ENCODE measurements around the gene PSMA2.
"Not testable (repeated sequence)": the region's sequence is repeated elsewhere in the genome, so short reads cannot be mapped to it uniquely, and the experiment has no call there.

Gene PSMA2

DNA sequence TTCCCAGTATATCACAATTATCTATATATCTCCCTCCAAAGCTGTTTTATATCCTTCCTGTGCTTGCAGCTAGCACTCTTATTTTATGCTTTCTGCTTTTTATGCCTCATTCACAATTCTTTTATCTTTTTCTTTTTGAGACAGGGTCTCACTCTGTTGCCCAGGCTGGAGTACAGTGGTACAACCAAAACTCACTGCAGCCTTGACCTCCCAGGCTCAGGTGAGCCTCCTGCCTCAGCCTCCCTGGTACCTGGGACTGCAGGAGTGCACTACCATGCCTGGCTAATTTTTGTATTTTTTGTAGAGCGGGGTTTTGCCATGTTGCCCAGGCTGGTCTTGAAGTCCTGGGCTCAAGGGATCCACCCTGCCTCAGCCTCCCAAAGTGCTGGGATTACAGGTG is 25.8 kb downstream of the PSMA2 start:
- no peak for DNase-seq (ENCODE audit: low spot score)

DNA sequence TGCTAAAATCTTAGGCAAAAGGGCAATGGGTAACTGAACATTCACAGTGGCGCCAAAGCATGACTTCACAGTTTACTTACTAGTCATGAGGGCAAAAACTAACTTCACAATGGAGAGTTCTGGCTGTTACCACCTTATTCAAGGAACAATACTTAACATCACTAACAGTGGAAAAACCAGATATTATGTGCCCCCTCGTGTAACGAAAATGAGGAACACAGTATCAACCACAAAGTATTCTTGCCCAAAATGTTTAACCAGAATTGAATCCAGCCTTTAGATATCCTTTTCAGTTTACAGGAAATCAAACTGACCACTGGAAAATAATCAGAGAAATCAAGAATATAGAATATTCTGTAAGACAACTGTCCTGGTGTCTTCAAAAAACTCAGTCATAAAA is 29.6 kb downstream of the PSMA2 start:
- DNase-seq (ENCODE audit: low spot score): no peak

DNA sequence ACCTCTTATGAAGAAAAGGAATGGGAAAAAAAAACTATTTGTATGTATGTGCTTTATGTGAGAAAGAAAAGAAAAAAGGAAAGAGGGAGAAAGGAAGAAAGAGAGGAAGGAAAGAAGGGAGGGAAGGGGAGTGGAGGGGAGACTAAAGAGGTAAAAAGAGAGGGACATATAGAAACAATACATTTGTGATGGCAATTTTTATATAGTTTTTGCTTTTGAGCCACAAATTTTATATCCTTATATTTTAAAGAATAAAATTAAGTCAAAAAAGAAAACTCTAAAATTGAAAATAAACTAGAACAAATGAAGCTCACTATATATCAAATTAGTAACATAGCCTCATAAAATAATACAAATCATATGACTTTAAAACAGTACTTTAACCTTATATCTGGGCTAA is 31.1 kb downstream of the PSMA2 start:
- DNase-seq (ENCODE audit: low spot score): no peak

DNA sequence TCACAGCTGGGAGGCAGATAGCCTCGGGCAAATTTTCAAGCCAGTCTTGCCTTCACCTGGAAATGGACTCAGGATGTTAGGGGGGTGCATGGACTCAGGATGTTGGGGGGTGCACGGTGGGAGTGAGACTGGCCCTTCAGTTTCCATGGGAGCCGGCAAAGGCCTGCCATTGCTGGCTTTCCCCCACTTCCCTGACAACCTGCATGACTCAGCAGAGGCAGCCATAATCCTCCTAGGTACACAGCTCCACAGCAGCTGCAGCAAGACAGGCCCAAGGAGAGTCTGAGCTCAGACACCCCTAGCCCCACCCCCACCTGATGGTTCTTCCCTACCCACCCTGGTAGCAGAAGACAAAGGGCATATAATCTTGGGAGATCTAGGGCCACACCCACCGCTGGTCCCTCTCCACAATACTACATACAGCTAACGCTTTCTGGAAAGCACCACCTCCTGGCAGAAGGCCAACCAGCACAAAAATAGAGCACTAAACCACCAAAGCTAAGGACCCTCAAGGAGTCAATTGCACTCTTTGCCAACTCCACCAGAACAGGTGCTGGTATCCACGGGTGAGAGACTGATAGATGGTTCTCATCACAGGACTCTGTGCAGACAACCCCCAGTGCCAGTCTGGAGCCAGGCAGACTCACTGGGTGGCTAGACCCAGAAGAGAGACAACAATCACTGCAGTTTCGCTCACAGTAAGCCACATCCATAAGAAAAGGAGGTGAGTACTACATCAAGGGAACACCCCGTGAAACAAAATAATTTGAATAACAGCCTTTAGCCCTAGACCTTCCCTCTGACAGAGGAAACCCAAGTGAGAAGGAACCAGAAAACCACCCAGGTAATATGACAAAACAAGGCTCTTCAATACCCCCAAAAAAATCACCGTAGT is 38.4 kb downstream of the PSMA2 start:
- DNase-seq (ENCODE audit: low spot score): no peak

DNA sequence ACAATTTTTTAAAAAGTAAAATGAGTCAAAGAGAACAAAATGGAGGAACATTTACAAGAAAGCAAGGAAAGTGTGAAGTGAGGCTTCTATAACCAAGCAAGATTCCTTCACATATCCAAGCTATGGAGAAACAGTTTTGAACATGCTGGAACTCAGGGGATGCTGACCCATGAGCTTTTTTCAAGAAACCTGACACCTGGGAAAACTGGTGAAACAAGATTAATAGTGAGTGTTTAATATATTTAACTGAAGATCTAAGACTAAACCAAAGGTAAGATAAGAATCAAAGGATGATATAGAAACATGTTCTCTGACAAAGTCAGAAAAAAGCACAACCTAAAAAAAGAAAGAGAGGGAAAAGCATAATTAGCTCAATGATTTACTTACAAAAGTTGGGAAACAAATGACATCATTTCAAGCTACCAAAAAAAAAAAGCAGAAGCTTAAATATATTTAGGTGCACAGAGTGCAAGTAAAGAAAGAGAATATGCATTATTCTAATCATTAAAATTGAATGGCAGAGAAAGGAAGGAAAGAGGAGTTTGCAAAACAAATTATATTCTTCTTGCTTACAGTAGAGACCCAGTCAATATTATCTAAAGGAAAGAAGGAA is 45.0 kb downstream of the PSMA2 start:
- DNase-seq (ENCODE audit: low spot score): no peak

DNA sequence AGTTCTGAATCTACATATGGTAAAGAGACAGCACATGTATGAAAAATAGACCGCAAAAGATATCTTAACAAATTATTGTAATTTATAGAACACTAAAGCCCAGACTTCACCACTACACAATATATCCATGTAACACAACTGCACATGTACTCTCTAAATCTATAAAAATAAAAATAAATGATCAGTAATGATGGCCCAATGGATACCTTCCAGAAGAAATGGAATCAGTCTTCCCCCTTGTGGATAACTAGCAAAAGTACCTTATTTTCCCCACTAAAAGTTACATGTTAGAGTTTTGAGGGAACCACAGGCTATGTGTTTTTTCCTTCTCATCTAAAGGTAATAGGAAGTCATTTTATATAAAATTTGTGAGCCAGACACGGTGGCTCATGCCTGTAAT is 45.8 kb downstream of the PSMA2 start:
- no peak for DNase-seq (ENCODE audit: low spot score)

DNA sequence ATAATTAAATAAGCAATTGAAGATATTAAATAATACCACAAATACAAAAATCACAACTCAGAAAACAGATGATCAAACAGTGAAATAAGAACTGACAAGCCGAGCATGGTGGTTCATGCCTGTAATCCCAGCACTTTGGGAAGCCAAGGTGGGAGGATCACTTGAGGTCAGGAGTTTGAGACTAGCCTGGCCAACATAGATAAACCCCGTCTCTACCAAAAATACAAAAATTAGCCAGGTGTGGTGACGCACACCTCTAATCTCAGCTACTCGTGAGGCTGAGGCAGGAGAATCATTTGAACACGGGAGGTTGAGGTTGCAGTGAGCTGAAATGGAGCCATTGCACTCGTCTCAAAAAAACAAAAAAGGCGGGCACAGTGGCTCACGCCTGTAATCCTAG is 46.8 kb downstream of the PSMA2 start:
- not testable (repeated sequence) for DNase-seq (ENCODE audit: low spot score)

DNA sequence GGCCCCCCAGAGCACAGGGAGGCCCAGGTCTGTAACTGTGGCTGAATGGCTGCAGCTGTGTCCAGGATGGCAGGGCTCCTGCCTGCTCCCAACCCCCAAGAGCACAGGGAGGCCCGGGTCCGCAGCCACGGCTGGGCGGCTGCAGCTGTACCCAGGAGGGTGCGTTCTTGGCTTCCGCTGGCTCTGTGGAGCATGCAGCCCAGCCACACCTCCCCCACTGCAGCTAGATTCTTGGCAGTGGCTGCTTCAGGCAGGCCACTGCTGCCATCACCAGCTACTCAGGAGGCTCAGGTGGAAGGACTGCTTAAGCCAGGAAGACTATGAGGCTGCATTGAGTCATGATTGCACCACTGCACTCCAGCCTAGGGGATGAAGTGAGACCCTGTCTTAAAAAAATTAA is 48.0 kb downstream of the PSMA2 start:
- DNase-seq (ENCODE audit: low spot score): no peak

DNA sequence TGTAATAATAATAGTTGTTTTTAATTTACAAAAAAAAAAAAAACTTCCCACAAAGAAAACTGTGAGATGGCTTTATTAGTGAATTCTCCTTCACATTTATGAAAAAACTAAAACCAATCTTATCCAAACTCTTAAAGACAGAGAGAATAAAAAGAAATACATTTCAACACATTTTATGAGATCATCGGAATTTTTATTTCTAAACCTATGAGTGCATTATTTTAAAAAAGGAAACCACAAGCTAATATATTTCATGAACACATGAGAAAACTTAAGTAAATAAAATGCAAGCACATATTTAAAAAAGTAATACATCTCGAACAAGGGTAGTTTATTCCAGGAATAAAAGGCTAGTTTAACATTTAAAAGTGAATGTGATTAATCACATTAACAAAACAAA is 51.6 kb downstream of the PSMA2 start:
- DNase-seq (ENCODE audit: low spot score): no peak

DNA sequence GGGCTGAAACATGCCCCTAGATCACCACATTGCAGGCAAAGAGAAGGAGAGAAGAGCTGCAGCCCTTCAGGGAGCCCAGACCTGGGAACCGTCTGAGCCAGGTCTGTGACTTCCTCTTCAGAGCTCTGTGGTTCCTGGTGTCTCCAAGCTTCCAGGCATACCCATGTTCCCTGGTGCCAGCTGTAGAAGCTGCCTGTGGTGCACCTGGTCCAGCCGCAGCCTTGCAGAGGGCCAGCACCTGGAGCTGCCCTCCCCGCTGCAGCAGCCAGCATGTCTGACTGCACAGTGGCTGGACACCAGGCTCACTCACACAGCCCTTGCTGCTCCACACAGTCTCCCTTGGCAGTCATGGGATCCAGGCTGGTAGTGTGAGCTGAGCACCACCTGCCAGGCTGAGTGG is 53.7 kb downstream of the PSMA2 start:
- no peak for DNase-seq (ENCODE audit: low spot score)

DNA sequence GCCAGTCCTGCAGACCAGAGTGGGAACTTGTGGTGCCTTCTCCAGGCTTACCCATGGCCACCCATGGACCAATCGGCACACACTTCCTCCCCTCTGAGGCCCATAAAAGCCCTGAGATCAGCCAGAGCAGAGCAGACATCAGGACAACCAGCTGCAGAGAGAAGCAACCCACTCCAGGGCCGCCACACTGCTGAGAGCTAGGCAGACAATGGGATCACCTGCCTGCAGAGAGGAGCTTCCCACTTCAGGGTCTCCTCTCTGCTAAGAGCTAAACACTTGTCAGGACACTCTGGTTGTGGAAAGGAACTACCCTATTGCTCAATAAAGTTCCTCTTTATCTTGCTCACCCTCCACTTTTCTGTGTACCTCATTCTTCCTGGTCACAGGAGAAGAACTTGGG is 54.1 kb downstream of the PSMA2 start:
- no peak for DNase-seq (ENCODE audit: low spot score)

DNA sequence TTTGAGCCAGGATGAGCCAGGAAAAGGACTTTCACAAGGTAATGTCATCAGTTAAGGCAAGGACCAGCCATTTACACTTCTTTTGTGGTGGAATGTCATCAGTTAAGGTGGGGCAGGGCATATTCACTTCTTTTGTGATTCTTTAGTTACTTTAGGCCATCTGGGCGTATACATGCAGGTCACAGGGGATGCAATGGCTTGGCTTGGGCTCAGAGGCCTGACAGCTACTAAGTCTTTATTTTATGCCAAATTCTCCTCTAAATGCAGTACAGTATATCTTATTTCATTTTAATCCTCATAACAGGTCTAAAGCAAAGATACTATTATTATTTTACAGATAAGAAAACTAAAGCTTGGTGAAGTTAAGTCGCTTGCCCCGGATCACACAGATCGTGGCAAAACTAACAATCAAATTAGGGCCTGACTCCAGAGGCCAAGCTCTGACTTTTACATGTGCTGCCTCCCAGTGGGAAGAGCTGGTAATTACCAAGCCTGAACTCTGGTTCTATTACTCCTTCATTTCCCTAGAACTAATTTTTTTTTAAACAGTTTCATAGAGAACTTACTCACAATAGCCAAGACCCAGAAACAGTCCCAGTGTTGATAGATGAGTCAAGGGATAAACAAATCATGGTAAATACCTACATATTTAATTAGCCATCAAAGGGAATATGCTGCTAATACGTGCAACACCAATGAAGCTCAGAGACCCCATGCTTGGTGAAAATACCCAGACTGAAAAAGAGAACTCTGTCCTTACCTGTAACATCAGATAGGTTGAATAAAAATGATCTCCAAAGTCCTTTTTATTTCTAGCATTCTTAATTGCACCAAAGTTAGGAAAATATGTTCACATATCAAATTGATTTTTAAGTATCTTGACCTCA is 55.5 kb downstream of the PSMA2 start:
- peak; percentile 66 for DNase-seq (ENCODE audit: low spot score)

DNA sequence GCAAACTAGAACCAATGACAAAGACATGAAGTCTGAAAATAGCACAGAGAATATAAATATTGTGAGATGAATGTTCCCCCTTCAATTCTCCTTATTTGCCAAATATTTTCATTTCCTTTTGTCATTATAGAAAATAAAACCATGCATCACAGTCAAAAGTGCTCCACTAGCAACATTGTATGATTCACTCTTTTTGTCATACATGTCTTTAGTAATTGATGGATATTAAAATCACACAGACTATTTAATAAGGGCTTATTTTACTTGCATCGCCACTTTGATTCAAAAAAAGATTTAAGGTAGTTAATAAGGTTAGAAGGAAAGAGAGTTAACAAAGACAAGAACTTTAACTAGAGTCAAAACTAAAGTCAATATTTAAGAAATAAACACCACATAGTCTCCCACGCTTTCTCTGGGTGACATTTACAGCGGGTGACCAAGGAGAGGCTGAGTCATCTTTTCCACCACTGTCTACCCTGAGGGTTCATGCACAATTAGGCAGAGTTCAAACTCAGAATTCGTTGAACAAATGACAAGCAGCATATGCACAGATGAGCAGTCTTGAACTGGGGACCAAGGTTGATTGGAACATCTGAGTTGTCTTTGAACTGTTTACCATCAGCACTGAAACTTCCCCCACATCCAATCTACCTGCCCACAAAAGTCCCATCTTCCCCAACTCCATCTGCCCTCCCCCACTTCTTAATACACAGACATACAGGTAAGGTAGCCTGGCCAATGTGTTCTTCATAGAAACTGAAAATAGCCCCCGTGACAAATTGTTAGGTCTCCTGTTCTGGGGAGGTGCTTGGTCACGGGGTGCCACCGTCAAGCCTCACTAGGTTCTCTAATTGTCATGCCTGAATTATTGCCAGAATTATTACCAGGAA is 62.6 kb downstream of the PSMA2 start:
- no peak for DNase-seq (ENCODE audit: low spot score)

DNA sequence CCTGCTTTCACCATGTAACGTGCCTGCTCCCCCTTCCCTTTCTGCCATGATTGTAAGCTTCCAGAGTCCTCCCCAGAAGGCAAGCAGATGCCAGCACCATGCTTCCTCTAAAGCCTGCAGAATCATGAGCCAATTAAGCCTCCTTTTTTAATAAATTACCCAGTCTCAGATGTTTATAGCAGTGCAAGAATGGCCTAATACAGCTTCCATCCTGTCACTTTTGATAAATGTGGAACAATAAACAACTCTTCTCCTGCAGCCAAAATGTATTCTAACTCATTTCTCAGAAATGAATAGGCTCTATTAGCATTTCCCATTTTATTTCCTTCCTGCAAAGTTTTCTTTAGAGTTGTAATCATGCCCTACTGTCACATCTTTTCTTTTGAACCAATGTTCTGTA is 63.5 kb downstream of the PSMA2 start:
- DNase-seq (ENCODE audit: low spot score): no peak

Measured in germinal center (tissue), 1 donor.